ENCODE results near the gene RTF2. TPM values are rescaled to one million over a fixed set of nuclear protein-coding genes. Genes with fewer than 3 reads are reported as not detected.

The RTF2 gene
- total RNA-seq, 1 donor from 2014 or later = 42.4 TPM

- Mint-ChIP-seq H3K9me3 (no peaks in the 10 kb centered on the region), H3K27ac (no peak overlapping the region), H3K4me3 (no peak overlapping the region), H3K36me3 (no peaks in the 10 kb centered on the region), H3K4me1 (peaks cover 8% of the 10 kb centered on the region), H3K27me3 (ENCODE audit: insufficient read depth, low read depth) (peaks cover 5% of the 10 kb centered on the region)
- no peak for TF ChIP-seq EZH2phosphoT487 (IDR thresholded peaks at IDR 0.05)
- no peak for TF ChIP-seq CTCF (IDR thresholded peaks at IDR 0.05)
- TF ChIP-seq EZH2 (IDR thresholded peaks at IDR 0.05) = no peak
- no peak for DNase-seq (ENCODE audit: low spot score)
- H3K27me3 ChIP-seq = peaks cover 52% of the 10 kb centered on the region
- H3K27ac ChIP-seq = no peak overlapping the region
- H2AFZ ChIP-seq (replicated peaks) = no peak overlapping the region
- no peak overlapping the region for H3K4me2 ChIP-seq
- H3K4me3 ChIP-seq = no peak overlapping the region
- H3K4me1 ChIP-seq = no peaks in the 10 kb centered on the region
- no peaks in the 10 kb centered on the region for H3K36me3 ChIP-seq
- no peaks in the 10 kb centered on the region for H3F3A ChIP-seq (ENCODE audit: low read depth)
- no peaks in the 10 kb centered on the region for H3K9me3 ChIP-seq (ENCODE audit: low read depth)
- H3K79me2 ChIP-seq (ENCODE audit: low read depth) = no peaks in the 10 kb centered on the region
- H4K20me1 ChIP-seq (ENCODE audit: low read depth) = no peaks in the 10 kb centered on the region
- no peak overlapping the region for H3K9ac ChIP-seq
Observed at GRCh38 chr20:56463428-56463827, 5.0 kb upstream of the RTF2 start.

DNA sequence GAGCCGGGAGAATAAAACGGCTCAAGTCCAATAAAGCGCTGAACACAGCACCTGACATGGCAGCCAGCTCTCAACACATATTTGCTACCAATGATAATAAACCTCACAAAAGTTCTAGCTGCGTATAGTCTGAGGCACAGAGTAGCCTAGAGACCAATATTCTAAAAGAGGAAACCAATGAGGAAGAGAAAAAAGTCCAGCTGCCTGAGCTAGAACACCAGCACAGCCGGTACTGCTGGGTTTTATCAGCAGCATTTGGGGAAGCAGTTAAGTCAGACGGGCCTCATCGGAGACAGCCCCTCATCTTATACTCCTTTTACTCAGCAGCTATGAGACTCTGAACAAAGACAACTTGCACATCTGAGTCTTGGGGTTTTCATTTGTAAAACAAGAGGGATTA lies 2.4 kb upstream of the RTF2 start:
- no peak overlapping the region for H3K4me2 ChIP-seq
- Mint-ChIP-seq H3K36me3 (no peaks in the 10 kb centered on the region), H3K27ac (no peak overlapping the region), H3K9me3 (no peaks in the 10 kb centered on the region), H3K4me3 (no peak overlapping the region), H3K27me3 (ENCODE audit: insufficient read depth, low read depth) (peaks cover 5% of the 10 kb centered on the region), H3K4me1 (peaks cover 18% of the 10 kb centered on the region)
- no peak for DNase-seq (ENCODE audit: low spot score)
- no peaks in the 10 kb centered on the region for H4K20me1 ChIP-seq (ENCODE audit: low read depth)
- no peaks in the 10 kb centered on the region for H3K36me3 ChIP-seq
- TF ChIP-seq EZH2phosphoT487 (IDR thresholded peaks at IDR 0.05) (no peak), EZH2 (IDR thresholded peaks at IDR 0.05) (no peak), CTCF (IDR thresholded peaks at IDR 0.05) (no peak)
- H3F3A ChIP-seq (ENCODE audit: low read depth) = no peaks in the 10 kb centered on the region
- peaks cover 5% of the 10 kb centered on the region for H3K4me1 ChIP-seq
- H2AFZ ChIP-seq (replicated peaks) = no peak overlapping the region
- no peaks in the 10 kb centered on the region for H3K9me3 ChIP-seq (ENCODE audit: low read depth)
- no peak overlapping the region for H3K9ac ChIP-seq
- no peak overlapping the region for H3K4me3 ChIP-seq
- H3K27me3 ChIP-seq = peaks cover 33% of the 10 kb centered on the region
- no peak overlapping the region for H3K27ac ChIP-seq
- peaks cover 25% of the 10 kb centered on the region for H3K79me2 ChIP-seq (ENCODE audit: low read depth)

- Histone ChIP-seq H3F3A (ENCODE audit: low read depth) (no peaks in the 10 kb centered on the region), H4K20me1 (ENCODE audit: low read depth) (no peaks in the 10 kb centered on the region), H3K27me3 (peaks cover 16% of the 10 kb centered on the region), H3K27ac (no peak overlapping the region), H3K4me2 (peak overlapping the region; percentile 86), H2AFZ (replicated peaks) (peak overlapping the region; percentile 97), H3K79me2 (ENCODE audit: low read depth) (peaks cover 33% of the 10 kb centered on the region), H3K36me3 (no peaks in the 10 kb centered on the region), H3K4me1 (peaks cover 5% of the 10 kb centered on the region), H3K9me3 (ENCODE audit: low read depth) (no peaks in the 10 kb centered on the region), H3K4me3 (peak overlapping the region; percentile 96), H3K9ac (peak overlapping the region; percentile 18)
- TF ChIP-seq EZH2phosphoT487 (IDR thresholded peaks at IDR 0.05) (no peak), CTCF (IDR thresholded peaks at IDR 0.05) (no peak), EZH2 (IDR thresholded peaks at IDR 0.05) (no peak)
- DNase-seq (ENCODE audit: low spot score) = no peak
- Mint-ChIP-seq H3K36me3 (no peaks in the 10 kb centered on the region), H3K4me1 (peaks cover 18% of the 10 kb centered on the region), H3K27ac (peak overlapping the region; percentile 97), H3K27me3 (ENCODE audit: insufficient read depth, low read depth) (peaks cover 3% of the 10 kb centered on the region), H3K4me3 (peak overlapping the region; percentile 100), H3K9me3 (no peaks in the 10 kb centered on the region)
Observed at GRCh38 chr20:56467968-56468315, 485 bp upstream of the RTF2 start.
